ENCODE data around the gene DTX3. TPM values are rescaled to one million over a fixed set of nuclear protein-coding genes. Genes with fewer than 3 reads are reported as not detected.

Gene DTX3
- total RNA-seq, 1 donor from 2014 or later: 18.3 TPM

DNA sequence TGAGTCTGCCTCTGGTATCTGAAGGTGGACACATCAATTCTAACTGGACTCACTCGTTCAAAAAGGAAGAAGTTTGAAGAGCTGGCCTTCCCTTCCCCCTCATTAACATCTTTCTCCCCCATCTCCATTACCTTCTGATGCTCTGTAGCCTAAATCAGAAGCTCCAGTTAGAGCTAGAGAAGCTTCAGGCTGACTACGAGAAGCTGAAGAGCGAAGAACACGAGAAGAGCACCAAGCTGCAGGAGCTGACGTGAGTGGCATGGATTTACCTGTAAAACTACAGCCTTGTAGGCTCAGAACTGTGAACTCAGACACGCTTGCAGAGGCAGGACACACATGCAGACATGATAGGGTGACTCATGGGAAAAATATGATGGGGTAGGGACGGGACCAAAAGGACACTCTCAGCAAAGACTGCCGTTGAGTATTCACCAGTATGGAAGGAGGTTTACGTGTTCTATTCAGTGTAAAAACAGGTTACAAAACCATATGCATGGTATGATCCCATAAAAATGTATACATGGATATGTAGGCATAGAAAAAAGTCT lies 27.9 kb upstream of the DTX3 start:
- H3K9me3 Mint-ChIP-seq: no peaks in the 10 kb centered on the region
- intact Hi-C loops (cut with micrococcal nuclease): no loop called here
- no peak overlapping the region for H3K4me3 Mint-ChIP-seq
- H3K4me1 Mint-ChIP-seq: no peaks in the 10 kb centered on the region
- no peak overlapping the region for H3K27ac Mint-ChIP-seq
- no peaks in the 10 kb centered on the region for H3K36me3 Mint-ChIP-seq (ENCODE audit: low read depth)
- no peaks in the 10 kb centered on the region for H3K27me3 Mint-ChIP-seq
- DNase-seq: no peak

DNA sequence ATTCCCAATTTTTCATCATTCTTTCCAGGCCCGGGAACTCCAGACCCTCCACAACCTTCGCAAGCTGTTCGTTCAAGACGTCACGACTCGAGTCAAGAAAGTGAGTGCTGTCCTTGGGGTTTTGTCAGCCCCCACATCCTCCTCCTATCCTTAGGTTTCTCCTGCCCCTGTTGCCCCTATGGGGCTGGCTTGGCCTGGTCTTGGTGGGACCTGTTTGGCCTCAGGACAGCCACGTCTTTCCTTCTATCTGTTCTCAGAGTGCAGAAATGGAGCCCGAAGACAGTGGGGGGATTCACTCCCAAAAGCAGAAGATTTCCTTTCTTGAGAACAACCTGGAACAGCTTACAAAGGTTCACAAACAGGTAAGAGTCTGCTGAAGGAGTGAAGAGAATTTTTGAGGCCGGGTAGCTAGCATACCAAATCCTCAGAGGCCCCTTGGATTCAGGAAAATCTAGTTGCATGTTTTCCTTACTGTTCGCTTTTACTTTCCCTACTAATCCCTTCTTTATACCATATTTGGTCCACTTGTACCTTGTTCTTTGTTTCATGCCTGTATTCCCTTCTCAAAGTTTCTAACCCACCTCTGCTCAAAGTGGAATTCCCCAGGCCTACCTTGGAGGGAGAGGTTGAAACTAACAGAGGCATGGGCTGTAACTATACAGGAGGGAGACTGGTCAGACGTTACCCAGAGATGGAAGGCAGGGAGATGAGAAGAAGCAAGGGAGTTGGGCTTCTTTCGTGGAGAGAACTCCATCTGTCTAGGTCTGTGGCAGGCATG lies 26.5 kb upstream of the DTX3 start:
- H3K4me1 Mint-ChIP-seq: peaks cover under 1% of the 10 kb centered on the region
- intact Hi-C loops (cut with micrococcal nuclease): no loop called here
- H3K9me3 Mint-ChIP-seq: no peaks in the 10 kb centered on the region
- no peak for DNase-seq
- H3K27ac Mint-ChIP-seq: no peak overlapping the region
- H3K4me3 Mint-ChIP-seq: no peak overlapping the region
- no peaks in the 10 kb centered on the region for H3K36me3 Mint-ChIP-seq (ENCODE audit: low read depth)
- H3K27me3 Mint-ChIP-seq: no peaks in the 10 kb centered on the region

DNA sequence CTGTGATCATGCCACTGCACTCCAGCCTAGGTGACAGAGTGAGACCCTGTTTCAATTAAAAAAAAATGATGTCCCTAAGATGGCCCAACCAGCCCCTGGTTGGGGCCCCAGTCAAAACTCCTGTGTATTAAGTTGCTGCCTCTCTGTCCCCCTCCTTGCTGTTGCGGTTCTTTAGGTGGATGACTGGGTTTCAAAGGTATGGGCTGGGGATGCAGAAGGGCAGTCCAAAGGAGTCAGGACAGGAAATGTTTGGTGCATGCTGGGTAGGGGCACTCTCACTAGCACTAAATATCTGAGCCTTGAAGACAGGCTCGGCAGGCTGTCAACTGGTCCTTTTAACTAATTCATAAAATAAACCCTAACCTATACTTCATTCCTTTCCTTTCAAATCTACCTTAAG lies 25.6 kb upstream of the DTX3 start:
- H3K27me3 Mint-ChIP-seq: no peaks in the 10 kb centered on the region
- H3K4me1 Mint-ChIP-seq: peaks cover 3% of the 10 kb centered on the region
- no peak overlapping the region for H3K27ac Mint-ChIP-seq
- no peak overlapping the region for H3K4me3 Mint-ChIP-seq
- H3K36me3 Mint-ChIP-seq (ENCODE audit: low read depth): no peaks in the 10 kb centered on the region
- no peaks in the 10 kb centered on the region for H3K9me3 Mint-ChIP-seq
- intact Hi-C loops (cut with micrococcal nuclease): no loop called here
- DNase-seq: no peak

DNA sequence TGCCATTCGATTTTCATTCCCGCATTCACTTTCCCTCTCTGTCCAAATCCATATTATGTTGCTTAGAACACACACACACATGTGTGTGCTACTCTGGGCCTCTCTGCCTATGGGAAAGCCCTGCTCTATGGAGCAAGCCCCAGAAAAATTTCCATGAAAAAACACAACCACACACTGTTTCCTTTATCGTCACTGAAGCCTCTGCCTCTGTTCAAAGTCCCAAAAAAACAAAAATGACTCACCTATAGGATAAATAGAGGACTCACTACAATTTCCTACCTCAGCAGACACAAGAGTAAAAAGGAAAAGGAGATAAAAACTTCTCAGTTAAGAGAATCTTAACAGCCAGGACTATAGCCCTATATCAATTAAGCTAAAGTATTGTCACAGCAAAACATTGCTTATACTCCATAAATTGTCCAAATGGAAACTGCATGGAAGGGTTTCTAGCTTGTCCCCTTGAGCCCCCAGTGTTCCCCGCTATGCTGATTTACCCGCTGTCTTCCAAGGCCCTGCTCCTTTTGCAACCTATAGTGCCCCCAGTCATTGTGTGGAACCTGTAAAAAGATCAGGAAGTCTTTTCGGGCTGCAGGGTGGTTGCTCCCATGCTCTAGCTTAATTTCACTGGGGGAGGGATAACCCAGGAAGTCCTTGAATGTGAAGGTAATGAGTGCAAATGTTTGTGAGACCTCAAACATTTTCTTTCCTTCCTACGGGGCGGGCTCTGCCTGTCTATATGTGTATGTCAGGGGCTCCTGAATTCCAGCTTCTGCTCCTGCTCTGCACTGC lies 24.8 kb upstream of the DTX3 start:
- Mint-ChIP-seq H3K4me1 (peaks cover 3% of the 10 kb centered on the region), H3K9me3 (no peaks in the 10 kb centered on the region), H3K27ac (no peak overlapping the region), H3K36me3 (ENCODE audit: low read depth) (no peaks in the 10 kb centered on the region), H3K4me3 (no peak overlapping the region), H3K27me3 (peaks cover 2% of the 10 kb centered on the region)
- intact Hi-C loops (cut with micrococcal nuclease): loop anchor here (5.0 kb wide), 1 partner anchor 112 kb away; the partner anchor contains the start of gene OS9
- no peak for DNase-seq

DNA sequence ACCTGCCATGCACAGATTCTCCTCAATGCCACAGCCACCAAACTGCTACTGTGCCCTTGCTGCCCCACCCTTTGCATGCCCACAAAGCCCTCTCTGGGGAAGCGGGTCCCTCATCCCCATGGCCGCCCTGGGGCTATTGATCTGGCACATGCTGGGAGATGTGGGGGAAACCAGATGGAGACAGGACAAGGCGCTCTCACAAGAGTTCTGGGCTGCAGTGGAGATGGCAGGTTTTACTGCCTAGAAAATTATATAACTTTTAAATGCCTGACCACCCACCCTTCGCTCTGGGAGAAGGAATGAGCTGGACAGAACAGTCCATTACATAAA lies 24.2 kb upstream of the DTX3 start:
- Mint-ChIP-seq H3K9me3 (no peaks in the 10 kb centered on the region), H3K4me1 (peaks cover 3% of the 10 kb centered on the region)
- intact Hi-C loops (cut with micrococcal nuclease): loop anchor here (5.0 kb wide), 1 partner anchor 112 kb away; the partner anchor contains the start of gene OS9

DNA sequence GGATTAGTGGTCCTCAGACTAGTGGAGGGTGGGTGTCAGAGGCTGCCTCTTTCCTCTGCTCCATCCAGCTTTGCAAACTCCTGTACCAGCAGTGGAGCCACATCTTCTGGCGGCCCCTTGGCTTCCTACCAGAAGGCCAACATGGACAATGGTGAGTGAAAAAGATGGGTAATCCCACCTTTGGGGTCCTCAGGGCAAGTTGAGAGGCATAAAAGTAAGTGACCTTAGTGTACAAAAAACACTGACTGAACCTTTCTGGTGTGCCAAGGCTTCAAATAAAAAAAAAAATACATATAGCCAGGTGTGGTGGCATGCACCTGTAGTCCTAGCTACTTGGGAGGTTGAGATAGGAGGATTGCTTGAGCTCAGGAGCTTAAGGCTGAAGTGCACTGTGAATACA lies 22.8 kb upstream of the DTX3 start:
- peaks cover 10% of the 10 kb centered on the region for H3K27me3 Mint-ChIP-seq
- no peak for DNase-seq
- H3K4me3 Mint-ChIP-seq: no peak overlapping the region
- intact Hi-C loops (cut with micrococcal nuclease): loop anchor here (5.0 kb wide), 1 partner anchor 110 kb away; the partner anchor contains the start of gene OS9
- H3K36me3 Mint-ChIP-seq (ENCODE audit: low read depth): no peaks in the 10 kb centered on the region
- H3K4me1 Mint-ChIP-seq: peaks cover 3% of the 10 kb centered on the region
- H3K27ac Mint-ChIP-seq: no peak overlapping the region
- H3K9me3 Mint-ChIP-seq: no peaks in the 10 kb centered on the region

More for the DNA sequence above, 24.2 kb upstream of the DTX3 start:
- DNase-seq: no peak
- Mint-ChIP-seq H3K27me3 (peaks cover 6% of the 10 kb centered on the region), H3K4me3 (no peak overlapping the region), H3K27ac (no peak overlapping the region), H3K36me3 (ENCODE audit: low read depth) (no peaks in the 10 kb centered on the region)

DNA sequence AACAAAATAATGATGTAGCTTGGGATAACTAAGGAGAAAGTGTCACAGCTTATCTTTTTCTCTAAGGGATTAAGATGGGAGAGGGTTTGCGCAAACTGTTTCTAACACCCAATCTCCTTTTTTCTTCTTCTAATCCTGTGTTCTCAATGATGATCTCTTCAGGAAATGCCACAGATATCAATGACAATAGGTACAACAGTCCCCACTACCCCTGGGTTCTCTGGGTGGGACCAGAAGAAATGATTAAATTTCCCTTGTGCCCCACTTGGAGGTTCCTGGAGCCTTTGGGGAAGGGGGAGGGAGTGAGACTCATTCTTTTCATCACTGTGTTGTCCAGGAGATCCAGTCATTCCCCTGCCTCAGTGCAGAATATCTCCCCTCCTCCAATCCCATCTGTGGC lies 22.2 kb upstream of the DTX3 start:
- no peaks in the 10 kb centered on the region for H3K9me3 Mint-ChIP-seq
- H3K36me3 Mint-ChIP-seq (ENCODE audit: low read depth): no peaks in the 10 kb centered on the region
- intact Hi-C loops (cut with micrococcal nuclease): loop anchor here (5.0 kb wide), 1 partner anchor 110 kb away; the partner anchor contains the start of gene OS9
- peaks cover 10% of the 10 kb centered on the region for H3K27me3 Mint-ChIP-seq
- no peak for DNase-seq
- H3K4me3 Mint-ChIP-seq: no peak overlapping the region
- peaks cover 3% of the 10 kb centered on the region for H3K4me1 Mint-ChIP-seq
- H3K27ac Mint-ChIP-seq: no peak overlapping the region

DNA sequence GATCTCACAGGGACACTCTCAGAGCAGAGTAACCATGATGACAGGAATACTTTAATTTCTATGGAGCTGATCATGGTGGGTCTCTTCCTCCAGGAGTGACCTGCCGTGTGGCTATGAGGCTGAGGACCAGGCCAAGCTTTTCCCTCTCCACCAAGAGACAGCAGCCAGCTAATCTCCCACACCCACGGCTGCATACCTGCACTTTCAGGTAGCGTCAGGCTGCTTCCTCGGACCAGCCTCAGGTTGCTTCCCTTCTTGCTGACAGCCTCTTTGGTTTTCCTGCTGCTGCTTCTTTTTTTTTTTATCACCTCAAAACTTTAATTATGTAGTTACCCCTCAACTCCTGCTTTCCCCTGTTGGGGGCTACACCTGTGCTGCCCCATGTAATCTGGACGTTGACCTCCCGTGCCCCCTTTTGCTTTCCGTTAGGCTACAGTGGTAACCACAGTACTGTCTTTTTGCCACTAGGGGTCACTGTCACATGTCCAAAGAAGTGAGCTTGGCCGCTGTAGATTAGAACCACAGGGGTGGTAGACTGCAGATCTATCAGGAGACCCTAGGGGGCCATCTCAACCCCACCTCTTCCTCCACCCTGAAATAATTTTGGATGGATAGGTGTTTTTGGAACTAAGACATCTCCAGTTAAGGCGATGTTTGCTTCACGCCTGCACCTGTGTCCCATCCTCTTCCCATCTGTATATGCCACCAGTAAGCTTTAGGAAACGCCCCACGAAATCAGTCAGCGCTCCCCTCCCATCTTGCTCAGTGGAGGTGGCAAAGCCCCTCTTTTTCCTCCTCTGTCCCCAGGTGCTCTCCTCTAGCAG lies 21.4 kb upstream of the DTX3 start:
- Mint-ChIP-seq H3K27me3 (peaks cover 10% of the 10 kb centered on the region), H3K27ac (no peak overlapping the region), H3K9me3 (no peaks in the 10 kb centered on the region), H3K4me1 (peaks cover 3% of the 10 kb centered on the region), H3K4me3 (no peak overlapping the region), H3K36me3 (ENCODE audit: low read depth) (no peaks in the 10 kb centered on the region)
- intact Hi-C loops (cut with micrococcal nuclease): loop anchor here (1.0 to 5.0 kb wide), 3 partner anchors 38 to 159 kb away; partner anchors contain the start of gene OS9
- peak; percentile 92 for DNase-seq

DNA sequence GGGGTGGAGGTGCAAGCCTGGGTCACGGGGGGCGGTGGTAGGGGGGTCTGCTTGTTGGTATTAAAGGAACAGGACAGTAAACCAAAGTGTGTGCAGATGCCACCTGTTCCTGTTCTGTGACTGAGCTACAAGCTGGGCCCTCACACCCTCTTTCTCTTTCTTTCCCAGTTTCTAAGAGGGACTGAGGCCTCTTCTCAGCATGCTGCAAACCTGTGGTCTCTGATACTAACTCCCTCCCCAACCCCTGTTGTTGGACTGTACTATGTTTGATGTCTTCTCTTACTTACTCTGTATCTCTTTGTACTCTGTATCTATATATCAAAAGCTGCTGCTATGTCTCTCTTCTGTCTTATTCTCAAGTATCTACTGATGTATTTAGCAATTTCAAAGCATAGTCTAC lies 20.6 kb upstream of the DTX3 start:
- Mint-ChIP-seq H3K4me3 (no peak overlapping the region), H3K36me3 (ENCODE audit: low read depth) (no peaks in the 10 kb centered on the region), H3K9me3 (no peaks in the 10 kb centered on the region), H3K4me1 (peaks cover 3% of the 10 kb centered on the region), H3K27ac (no peak overlapping the region), H3K27me3 (peaks cover 10% of the 10 kb centered on the region)
- intact Hi-C loops (cut with micrococcal nuclease): loop anchor here (5.0 kb wide), 1 partner anchor 108 kb away; the partner anchor contains the start of gene OS9
- no peak for DNase-seq

DNA sequence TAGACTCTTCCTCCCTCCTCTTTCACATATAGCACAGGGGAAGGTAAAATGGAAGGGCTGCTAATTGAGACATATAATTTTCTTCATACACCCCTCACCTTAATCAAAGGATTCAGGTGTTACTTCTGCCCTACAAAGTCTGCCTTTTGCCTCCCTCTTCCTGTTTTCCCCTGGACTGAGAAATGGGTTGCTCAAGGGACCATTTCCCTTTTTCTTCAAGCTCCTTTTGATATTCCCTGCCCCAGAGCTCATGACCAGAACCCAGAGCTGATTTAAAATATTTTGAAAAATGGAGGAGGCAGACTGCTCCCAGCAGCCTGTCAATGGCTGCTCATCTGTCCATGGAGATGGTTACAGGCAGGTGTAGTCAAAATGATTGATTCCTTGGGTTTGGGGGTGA lies 19.9 kb upstream of the DTX3 start:
- intact Hi-C loops (cut with micrococcal nuclease): loop anchor here (5.0 kb wide), 1 partner anchor 108 kb away; the partner anchor contains the start of gene OS9
- Mint-ChIP-seq H3K4me1 (peaks cover 3% of the 10 kb centered on the region), H3K36me3 (ENCODE audit: low read depth) (no peaks in the 10 kb centered on the region), H3K4me3 (no peak overlapping the region), H3K27ac (no peak overlapping the region), H3K27me3 (peaks cover 10% of the 10 kb centered on the region), H3K9me3 (no peaks in the 10 kb centered on the region)
- DNase-seq: no peak

DNA sequence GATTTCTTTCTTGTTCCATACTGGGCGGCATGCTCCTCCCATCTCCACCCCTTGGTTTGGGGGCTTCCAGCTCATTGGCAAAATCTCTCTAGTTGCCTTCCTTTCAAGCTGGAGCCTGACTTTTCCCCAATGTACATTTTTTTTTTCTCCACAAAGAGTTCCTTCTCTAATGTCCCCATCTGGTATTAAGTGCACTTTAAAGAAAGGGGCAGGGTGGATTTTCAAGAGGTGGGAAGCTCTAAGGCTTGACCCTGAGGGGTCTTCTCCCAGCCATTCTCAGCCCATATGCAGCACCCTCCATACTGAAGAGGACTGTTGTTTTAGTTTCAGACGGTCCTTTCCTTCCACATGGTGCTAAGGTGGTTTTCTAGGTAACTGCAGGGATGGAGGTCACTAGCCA lies 19.5 kb upstream of the DTX3 start:
- H3K27ac Mint-ChIP-seq: no peak overlapping the region
- H3K27me3 Mint-ChIP-seq: peaks cover 10% of the 10 kb centered on the region
- intact Hi-C loops (cut with micrococcal nuclease): no loop called here
- H3K4me1 Mint-ChIP-seq: peaks cover 3% of the 10 kb centered on the region
- H3K9me3 Mint-ChIP-seq: no peaks in the 10 kb centered on the region
- no peak overlapping the region for H3K4me3 Mint-ChIP-seq
- H3K36me3 Mint-ChIP-seq (ENCODE audit: low read depth): no peaks in the 10 kb centered on the region
- DNase-seq: no peak

DNA sequence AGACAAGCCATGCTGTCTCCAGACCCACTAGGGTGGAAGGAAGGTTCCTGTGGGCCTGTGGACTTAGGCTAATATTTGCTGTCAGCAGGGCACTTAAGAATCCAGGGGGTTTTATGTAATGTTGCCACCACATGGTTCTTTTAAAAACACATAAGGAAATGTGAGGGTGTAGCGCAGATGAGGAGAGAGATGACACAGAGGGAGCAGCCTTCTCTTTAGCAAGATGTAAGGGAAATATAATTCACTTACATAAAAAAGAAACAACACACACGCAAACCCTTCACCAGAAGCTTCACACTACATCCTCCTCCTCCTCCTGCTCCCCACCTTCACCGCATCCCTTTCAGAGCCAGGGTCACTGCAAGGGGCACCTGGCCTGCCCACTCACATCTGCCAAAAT lies 18.5 kb upstream of the DTX3 start:
- Mint-ChIP-seq H3K4me1 (peaks cover 9% of the 10 kb centered on the region), H3K27ac (no peak overlapping the region), H3K27me3 (peaks cover 10% of the 10 kb centered on the region), H3K36me3 (ENCODE audit: low read depth) (no peaks in the 10 kb centered on the region), H3K9me3 (no peaks in the 10 kb centered on the region), H3K4me3 (no peak overlapping the region)
- intact Hi-C loops (cut with micrococcal nuclease): no loop called here
- DNase-seq: no peak

DNA sequence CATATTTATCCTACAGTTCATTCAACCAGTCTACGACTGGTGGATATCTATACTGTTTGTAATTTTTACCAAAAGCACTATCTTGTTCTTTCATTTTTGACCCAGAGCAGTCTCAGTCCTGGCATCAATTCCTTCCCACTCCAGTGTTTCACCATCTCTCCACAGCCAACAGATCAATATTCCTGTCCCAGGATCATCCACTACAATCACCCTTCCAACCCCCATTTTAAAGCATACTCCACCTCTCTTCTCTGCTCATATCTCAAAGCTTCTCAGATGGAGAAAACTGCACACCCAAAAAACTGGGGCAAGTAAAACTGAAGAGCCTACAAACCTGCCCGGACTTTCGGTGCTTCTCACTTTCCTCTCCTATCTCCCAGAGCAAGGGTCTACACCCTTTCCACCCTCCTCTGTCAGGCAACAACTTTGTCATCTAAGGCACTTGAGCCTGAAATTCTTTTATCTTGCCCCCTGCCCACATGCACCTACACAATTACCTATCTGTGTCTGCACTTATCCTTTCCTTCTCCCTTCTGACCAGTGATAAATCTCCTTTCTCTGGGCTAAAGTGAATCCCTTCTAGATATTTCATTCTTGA lies 17.7 kb upstream of the DTX3 start:
- Mint-ChIP-seq H3K4me3 (no peak overlapping the region), H3K4me1 (peaks cover 13% of the 10 kb centered on the region), H3K9me3 (no peaks in the 10 kb centered on the region), H3K36me3 (ENCODE audit: low read depth) (no peaks in the 10 kb centered on the region), H3K27me3 (peaks cover 10% of the 10 kb centered on the region), H3K27ac (no peak overlapping the region)
- DNase-seq: no peak
- intact Hi-C loops (cut with micrococcal nuclease): no loop called here

Measured in activated CD4-positive, alpha-beta T cell treated with anti-CD3 and anti-CD28 coated beads, Interleukin-2, amount 10 ng/mL, durations not matched to agents 24 days and 14 days (primary cell).